A549 (cell line): Measurements from ENCODE around the gene YPEL4.

Source experiments
- BHLHE40 ChIP-seq: IDR thresholded peaks from 2 replicates; pipeline ENCODE4 v1.6.1; 2012; ENCODE audit warnings: low read depth, low read length, inconsistent platforms
- CHD2 ChIP-seq: fragments of 150-350 bp; IDR thresholded peaks from 2 replicates; pipeline ENCODE4 v1.6.1; 2014; ENCODE audit warnings: low read length; ENCODE audit not compliant: partially characterized antibody
- CTCF ChIP-seq: fragments of >200 bp; sonication (Bioruptor Twin); formaldehyde crosslinking; IDR thresholded peaks from 3 replicates; pipeline ENCODE4 v1.5.1; 2016
- ELK1 ChIP-seq: fragments of 150-350 bp; IDR thresholded peaks from 2 replicates; pipeline ENCODE4 v1.6.1; 2014; ENCODE audit warnings: low read depth, mild to moderate bottlenecking, low read length
- POLR2A ChIP-seq: IDR thresholded peaks from 2 replicates; pipeline ENCODE4 v1.6.1; 2012; ENCODE audit warnings: mild to moderate bottlenecking, low read length
- REST ChIP-seq: fragments of 200-600 bp; sonication (generic); IDR thresholded peaks from 2 replicates; pipeline ENCODE4 v1.6.1; 2016; ENCODE audit warnings: antibody characterized with exemption, mild to moderate bottlenecking, moderate library complexity
- RFX5 ChIP-seq: fragments of 450-650 bp; IDR thresholded peaks from 2 replicates; pipeline ENCODE4 v1.7.1; 2014; ENCODE audit warnings: antibody characterized with exemption, mild to moderate bottlenecking, moderate library complexity
- SMC3 ChIP-seq: fragments of >200 bp; sonication (Bioruptor Twin); formaldehyde crosslinking; IDR thresholded peaks from 3 replicates; pipeline ENCODE4 v1.6.1; 2018; ENCODE audit warnings: inconsistent platforms

DNA sequence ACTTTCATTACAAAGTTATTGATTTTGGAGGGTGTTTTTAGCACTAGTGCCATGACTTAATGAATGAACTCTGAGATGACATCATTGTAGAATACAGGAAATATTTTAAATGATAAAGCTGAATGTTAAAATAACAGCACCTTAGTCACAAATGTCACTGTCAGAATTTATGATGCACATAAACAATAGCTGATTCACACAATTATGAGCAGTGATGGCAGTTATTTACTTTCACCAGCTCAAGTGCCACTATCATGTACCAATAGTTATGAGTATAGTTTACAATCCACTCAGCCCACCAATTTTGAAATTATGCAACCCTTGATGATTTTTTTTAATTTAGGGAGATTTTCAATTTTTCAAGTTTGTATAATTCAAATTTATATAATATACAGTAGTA lies 29.2 kb downstream of the YPEL4 start:
- TF ChIP-seq CTCF (no peak), REST (no peak), CHD2 (no peak), SMC3 (no peak), RFX5 (no peak), POLR2A (no peak), BHLHE40 (no peak), ELK1 (no peak)
